ENCODE measurements around the gene PRKCZ. TPM values are rescaled to one million over a fixed set of nuclear protein-coding genes. Genes with fewer than 3 reads are reported as not detected.

PRKCZ gene
- total and polyA plus RNA-seq, 2 donors (not counting 1 experiment from before 2014, with no cell fraction given), result 1.6 to 2.0 TPM

DNA sequence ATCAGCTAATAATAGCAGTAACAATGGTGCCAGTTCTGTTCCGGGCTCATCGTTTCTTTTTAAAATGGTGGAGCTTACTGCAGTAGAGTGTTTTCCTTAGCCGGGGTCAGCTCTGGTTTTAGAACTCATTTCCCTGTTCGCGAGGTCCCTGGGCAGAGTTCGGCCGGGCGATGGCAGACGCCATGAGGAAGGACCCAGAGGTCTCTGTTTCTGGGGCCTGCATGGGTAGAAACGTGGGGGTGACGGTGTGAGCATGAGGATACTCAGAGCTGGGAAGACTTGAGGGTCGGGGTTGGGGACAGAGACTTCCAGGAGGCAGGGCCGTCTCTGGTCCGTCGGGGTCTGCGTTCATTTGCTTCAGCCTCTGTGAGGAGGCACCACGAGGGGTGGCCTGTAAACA is 38.8 kb downstream of the PRKCZ start:
- Histone ChIP-seq H3K4me1 (ENCODE audit: control insufficient read depth, extremely low read depth, insufficient read depth, low read length) (no peaks in the 10 kb centered on the region), H3K4me3 (replicated peaks in 1 of 4; ENCODE audit: control extremely low read depth in 1 of 4, insufficient read depth in 1 of 4, low read depth in 3 of 4, low read length in 4 of 4) (no peak overlapping the region), H3K27ac (ENCODE audit: insufficient read depth, low read length) (peak overlapping the region; percentile 34), H3K36me3 (ENCODE audit: control insufficient read depth, insufficient read depth, low read length) (no peaks in the 10 kb centered on the region), H3K4me2 (ENCODE audit: extremely low read depth, insufficient read depth, low read length) (no peak overlapping the region), H3K9me3 (ENCODE audit: control insufficient read depth, insufficient read depth, low read depth, low read length) (no peaks in the 10 kb centered on the region), H3K79me2 (ENCODE audit: control insufficient read depth, insufficient read depth, low read length) (no peaks in the 10 kb centered on the region), H4K20me1 (ENCODE audit: control insufficient read depth, extremely low read depth, insufficient read depth, low read length) (no peaks in the 10 kb centered on the region), H3K9ac (ENCODE audit: insufficient read depth, low read length) (no peak overlapping the region), H2AFZ (ENCODE audit: low read length) (no peak overlapping the region), H3K27me3 (ENCODE audit: control insufficient read depth, insufficient read depth, low read length) (no peaks in the 10 kb centered on the region)
- DNase-seq (ENCODE audit: low read depth in 2 of 2), result no peak
- TF ChIP-seq EZH2 (IDR thresholded peaks at IDR 0.05; ENCODE audit: low read length, missing control alignments), result no peak
- TF ChIP-seq, protein P1, sequence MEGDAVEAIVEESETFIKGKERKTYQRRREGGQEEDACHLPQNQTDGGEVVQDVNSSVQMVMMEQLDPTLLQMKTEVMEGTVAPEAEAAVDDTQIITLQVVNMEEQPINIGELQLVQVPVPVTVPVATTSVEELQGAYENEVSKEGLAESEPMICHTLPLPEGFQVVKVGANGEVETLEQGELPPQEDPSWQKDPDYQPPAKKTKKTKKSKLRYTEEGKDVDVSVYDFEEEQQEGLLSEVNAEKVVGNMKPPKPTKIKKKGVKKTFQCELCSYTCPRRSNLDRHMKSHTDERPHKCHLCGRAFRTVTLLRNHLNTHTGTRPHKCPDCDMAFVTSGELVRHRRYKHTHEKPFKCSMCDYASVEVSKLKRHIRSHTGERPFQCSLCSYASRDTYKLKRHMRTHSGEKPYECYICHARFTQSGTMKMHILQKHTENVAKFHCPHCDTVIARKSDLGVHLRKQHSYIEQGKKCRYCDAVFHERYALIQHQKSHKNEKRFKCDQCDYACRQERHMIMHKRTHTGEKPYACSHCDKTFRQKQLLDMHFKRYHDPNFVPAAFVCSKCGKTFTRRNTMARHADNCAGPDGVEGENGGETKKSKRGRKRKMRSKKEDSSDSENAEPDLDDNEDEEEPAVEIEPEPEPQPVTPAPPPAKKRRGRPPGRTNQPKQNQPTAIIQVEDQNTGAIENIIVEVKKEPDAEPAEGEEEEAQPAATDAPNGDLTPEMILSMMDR (conservative IDR thresholded peaks at IDR 0.05 in 1 of 2, IDR thresholded peaks at IDR 0.05 in 1 of 2; ENCODE audit: low read depth in 1 of 2, low read length in 2 of 2), result no peak

DNA sequence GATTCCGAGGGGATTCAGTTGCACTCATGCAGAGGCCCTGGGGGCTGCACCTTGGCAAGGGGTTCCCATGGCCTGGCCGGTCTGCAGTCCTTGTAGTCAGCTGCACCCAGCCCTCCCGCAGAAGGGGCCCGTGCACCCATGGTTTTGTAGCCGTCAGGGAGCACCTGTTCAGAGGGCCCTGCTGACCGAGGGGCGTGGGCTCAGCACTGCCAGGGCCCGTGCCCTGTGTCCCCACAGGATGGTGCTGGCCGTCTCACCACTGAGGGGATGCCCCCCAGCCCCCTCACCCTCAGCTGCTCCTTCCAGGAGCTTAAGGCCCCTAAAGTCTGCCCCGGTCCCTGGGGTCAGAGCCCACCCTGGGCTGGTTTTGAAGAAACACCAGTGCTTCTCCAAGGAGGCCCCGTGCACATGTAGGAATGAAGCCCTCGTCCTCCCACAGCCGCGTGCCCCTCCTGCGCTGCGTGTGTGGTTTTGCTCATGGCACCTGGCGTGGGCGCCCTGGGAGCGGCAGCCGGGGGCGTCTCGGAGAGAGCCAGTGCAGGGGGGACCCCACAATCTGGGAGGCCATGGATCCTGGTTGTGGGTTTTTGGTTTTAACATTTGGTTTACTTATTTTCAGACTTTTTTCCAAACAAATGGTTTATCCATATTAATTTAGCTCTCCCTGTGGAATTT is 40.1 kb downstream of the PRKCZ start:
- Histone ChIP-seq H2AFZ (ENCODE audit: low read length) (no peak overlapping the region), H4K20me1 (ENCODE audit: control insufficient read depth, extremely low read depth, insufficient read depth, low read length) (no peaks in the 10 kb centered on the region), H3K79me2 (ENCODE audit: control insufficient read depth, insufficient read depth, low read length) (no peaks in the 10 kb centered on the region), H3K4me2 (ENCODE audit: extremely low read depth, insufficient read depth, low read length) (no peak overlapping the region), H3K27ac (ENCODE audit: insufficient read depth, low read length) (no peak overlapping the region), H3K36me3 (ENCODE audit: control insufficient read depth, insufficient read depth, low read length) (no peaks in the 10 kb centered on the region), H3K9ac (ENCODE audit: insufficient read depth, low read length) (no peak overlapping the region), H3K4me3 (replicated peaks in 1 of 4; ENCODE audit: control extremely low read depth in 1 of 4, insufficient read depth in 1 of 4, low read depth in 3 of 4, low read length in 4 of 4) (no peak overlapping the region), H3K4me1 (ENCODE audit: control insufficient read depth, extremely low read depth, insufficient read depth, low read length) (no peaks in the 10 kb centered on the region), H3K27me3 (ENCODE audit: control insufficient read depth, insufficient read depth, low read length) (no peaks in the 10 kb centered on the region), H3K9me3 (ENCODE audit: control insufficient read depth, insufficient read depth, low read depth, low read length) (no peaks in the 10 kb centered on the region)
- no peak for TF ChIP-seq EZH2 (IDR thresholded peaks at IDR 0.05; ENCODE audit: low read length, missing control alignments)
- TF ChIP-seq, protein P1 (conservative IDR thresholded peaks at IDR 0.05 in 1 of 2, IDR thresholded peaks at IDR 0.05 in 1 of 2; ENCODE audit: low read depth in 1 of 2, low read length in 2 of 2), result no peak
- DNase-seq (ENCODE audit: low read depth in 2 of 2), result no peak

DNA sequence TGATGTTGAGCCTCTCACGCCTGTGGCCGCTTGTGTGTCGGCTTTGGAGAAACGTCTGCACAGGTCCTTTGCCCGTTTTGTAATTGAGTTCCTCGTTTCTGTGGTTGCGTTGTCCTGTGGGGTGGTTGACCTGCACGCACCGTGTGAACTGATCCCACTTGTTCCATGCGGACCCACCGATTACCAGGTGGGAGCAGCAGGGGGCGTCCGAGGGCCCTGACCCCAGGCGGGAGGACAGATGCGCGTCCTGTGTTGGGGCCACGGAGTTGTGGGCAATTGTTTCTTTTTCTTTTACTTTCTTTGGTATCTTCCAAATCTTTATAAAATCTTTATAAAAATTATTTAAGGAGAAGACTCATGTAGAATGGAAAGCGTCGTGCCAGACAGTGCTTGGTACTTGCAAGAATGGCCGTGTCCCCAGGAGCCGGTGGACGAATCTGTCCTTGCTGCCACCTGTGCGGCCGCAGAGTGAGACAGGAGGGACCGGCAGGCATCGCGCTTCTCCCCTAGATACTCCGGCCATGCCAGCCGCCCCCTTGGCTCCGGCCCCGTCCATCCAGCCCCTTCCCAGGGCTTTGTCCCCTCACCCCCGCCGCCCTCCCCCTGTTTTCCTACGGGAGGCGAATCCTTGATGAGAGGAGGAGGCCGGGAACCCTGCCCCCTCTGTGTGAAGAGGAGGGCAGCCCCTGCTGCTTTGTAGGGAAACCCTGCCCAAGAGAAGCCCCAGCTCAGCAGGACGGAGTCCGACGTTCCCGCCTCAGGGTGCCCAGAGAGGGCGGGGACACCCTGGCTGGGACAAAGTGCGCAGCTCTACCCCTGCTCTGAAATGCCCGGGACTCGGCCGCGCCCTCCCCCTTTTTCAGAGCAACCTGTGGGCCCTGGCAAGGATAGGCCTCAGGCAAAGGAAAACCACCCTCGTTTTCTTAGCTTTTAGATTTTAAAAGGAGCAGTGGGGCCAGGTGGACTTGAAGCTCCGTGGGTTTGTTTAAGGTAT is 41.7 kb downstream of the PRKCZ start:
- no peak overlapping the region for H3K27ac ChIP-seq (ENCODE audit: insufficient read depth, low read length)
- no peaks in the 10 kb centered on the region for H3K79me2 ChIP-seq (ENCODE audit: control insufficient read depth, insufficient read depth, low read length)
- no peak overlapping the region for H3K9ac ChIP-seq (ENCODE audit: insufficient read depth, low read length)
- H3K27me3 ChIP-seq (ENCODE audit: control insufficient read depth, insufficient read depth, low read length), result no peaks in the 10 kb centered on the region
- no peaks in the 10 kb centered on the region for H4K20me1 ChIP-seq (ENCODE audit: control insufficient read depth, extremely low read depth, insufficient read depth, low read length)
- H3K9me3 ChIP-seq (ENCODE audit: control insufficient read depth, insufficient read depth, low read depth, low read length), result no peaks in the 10 kb centered on the region
- H3K36me3 ChIP-seq (ENCODE audit: control insufficient read depth, insufficient read depth, low read length), result no peaks in the 10 kb centered on the region
- peak; percentile 7 to 13 for DNase-seq (ENCODE audit: low read depth in 2 of 2)
- no peaks in the 10 kb centered on the region for H3K4me1 ChIP-seq (ENCODE audit: control insufficient read depth, extremely low read depth, insufficient read depth, low read length)
- no peak overlapping the region for H2AFZ ChIP-seq (ENCODE audit: low read length)
- no peak overlapping the region for H3K4me2 ChIP-seq (ENCODE audit: extremely low read depth, insufficient read depth, low read length)
- no peak for TF ChIP-seq EZH2 (IDR thresholded peaks at IDR 0.05; ENCODE audit: low read length, missing control alignments)
- TF ChIP-seq, protein P1 (conservative IDR thresholded peaks at IDR 0.05 in 1 of 2, IDR thresholded peaks at IDR 0.05 in 1 of 2; ENCODE audit: low read depth in 1 of 2, low read length in 2 of 2), result peak; percentile 26 to 64
- H3K4me3 ChIP-seq (replicated peaks in 1 of 4; ENCODE audit: control extremely low read depth in 1 of 4, insufficient read depth in 1 of 4, low read depth in 3 of 4, low read length in 4 of 4), result no peak overlapping the region
